ENCODE results near the gene RCAN2.

DNA sequence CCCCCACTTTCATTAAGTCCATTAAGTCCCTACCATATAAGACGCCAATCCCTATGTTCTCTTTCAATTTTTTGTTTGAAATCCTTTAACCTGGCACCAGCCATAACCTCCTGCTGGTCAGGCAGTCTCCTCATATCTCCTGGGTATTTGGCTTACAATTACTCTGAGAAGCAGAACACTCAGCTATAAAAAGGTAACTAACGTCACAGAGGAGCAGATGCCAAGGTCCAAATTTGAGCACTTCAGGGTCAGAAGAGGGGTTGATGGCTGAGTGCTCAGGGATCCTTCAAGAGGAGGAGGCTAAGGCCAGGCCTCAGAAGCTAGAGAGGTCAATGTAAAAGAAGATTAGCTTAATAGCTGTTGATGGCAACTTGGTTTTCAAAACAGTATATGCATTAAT, 22.3 kb upstream of the RCAN2 start:
- TF ChIP-seq EZH2 (IDR thresholded peaks at IDR 0.05; ENCODE audit: low read depth) = no peak
- TF ChIP-seq, protein P1, sequence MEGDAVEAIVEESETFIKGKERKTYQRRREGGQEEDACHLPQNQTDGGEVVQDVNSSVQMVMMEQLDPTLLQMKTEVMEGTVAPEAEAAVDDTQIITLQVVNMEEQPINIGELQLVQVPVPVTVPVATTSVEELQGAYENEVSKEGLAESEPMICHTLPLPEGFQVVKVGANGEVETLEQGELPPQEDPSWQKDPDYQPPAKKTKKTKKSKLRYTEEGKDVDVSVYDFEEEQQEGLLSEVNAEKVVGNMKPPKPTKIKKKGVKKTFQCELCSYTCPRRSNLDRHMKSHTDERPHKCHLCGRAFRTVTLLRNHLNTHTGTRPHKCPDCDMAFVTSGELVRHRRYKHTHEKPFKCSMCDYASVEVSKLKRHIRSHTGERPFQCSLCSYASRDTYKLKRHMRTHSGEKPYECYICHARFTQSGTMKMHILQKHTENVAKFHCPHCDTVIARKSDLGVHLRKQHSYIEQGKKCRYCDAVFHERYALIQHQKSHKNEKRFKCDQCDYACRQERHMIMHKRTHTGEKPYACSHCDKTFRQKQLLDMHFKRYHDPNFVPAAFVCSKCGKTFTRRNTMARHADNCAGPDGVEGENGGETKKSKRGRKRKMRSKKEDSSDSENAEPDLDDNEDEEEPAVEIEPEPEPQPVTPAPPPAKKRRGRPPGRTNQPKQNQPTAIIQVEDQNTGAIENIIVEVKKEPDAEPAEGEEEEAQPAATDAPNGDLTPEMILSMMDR (conservative IDR thresholded peaks at IDR 0.05) = no peak

Data from PC-9 (cell line).